GM23338 (cell line): ENCODE results near the gene UBA5. TPM values are rescaled to one million over a fixed set of nuclear protein-coding genes. Genes with fewer than 3 reads are reported as not detected.

ENCODE experiments used
- ATAC-seq: fragments of 200-7000 bp; cut with Tn5 transposase; 3 replicates; pipeline ENCODE4 v1.9.1; 2020
- DNase-seq: peaks from one replicate; pipeline ENCODE4 v3.0.0-alpha.2; 2015; ENCODE audit warnings: low spot score
- H2AFZ ChIP-seq: fragments of 200-600 bp; sonication (generic); 2 replicates; pipeline ENCODE4 v1.8.0; 2016; ENCODE audit warnings: antibody characterized with exemption, mild to moderate bottlenecking, moderate library complexity
- H3F3A ChIP-seq: fragments of 200-600 bp; sonication (generic); replicated peaks from 2 replicates; pipeline ENCODE4 v1.8.0; 2017; ENCODE audit warnings: antibody characterized with exemption, mixed run types, low read depth
- H3K27ac ChIP-seq: fragments of 200-600 bp; sonication (generic); 2 replicates; pipeline ENCODE4 v1.6.1; 2016; ENCODE audit warnings: low read depth
- H3K27me3 ChIP-seq: fragments of 200-600 bp; sonication (generic); 2 replicates; pipeline ENCODE4 v1.8.0; 2016; ENCODE audit warnings: mild to moderate bottlenecking, mixed run types, moderate library complexity; ENCODE audit not compliant: insufficient read depth
- H3K36me3 ChIP-seq: fragments of 200-600 bp; sonication (generic); 2 replicates; pipeline ENCODE4 v1.8.0; 2016; ENCODE audit warnings: mild to moderate bottlenecking; ENCODE audit not compliant: insufficient read depth
- H3K4me1 ChIP-seq: fragments of 200-600 bp; sonication (generic); 2 replicates; pipeline ENCODE4 v1.8.0; 2016; ENCODE audit warnings: mild to moderate bottlenecking, moderate library complexity; ENCODE audit not compliant: insufficient read depth
- H3K4me2 ChIP-seq: fragments of 200-600 bp; sonication (generic); 2 replicates; pipeline ENCODE4 v1.7.1; 2017; ENCODE audit warnings: mixed run types
- H3K4me3 ChIP-seq: fragments of 200-600 bp; sonication (generic); 2 replicates; pipeline ENCODE4 v1.6.1; 2016; ENCODE audit warnings: mixed run types
- H3K79me2 ChIP-seq: fragments of 200-600 bp; sonication (generic); replicated peaks from 2 replicates; pipeline ENCODE4 v1.8.0; 2017; ENCODE audit warnings: mild to moderate bottlenecking; ENCODE audit not compliant: insufficient read depth
- H3K9me2 ChIP-seq: fragments of 200-600 bp; sonication (generic); 2 replicates; pipeline ENCODE4 v1.8.0; 2017; ENCODE audit not compliant: insufficient read depth
- H4K20me1 ChIP-seq: fragments of 200-600 bp; sonication (generic); replicated peaks from 2 replicates; pipeline ENCODE4 v1.8.0; 2017; ENCODE audit warnings: mild to moderate bottlenecking; ENCODE audit not compliant: insufficient read depth
- H3K27ac Mint-ChIP-seq: 2 replicates; pipeline ENCODE4 v1.8.0; 2020; ENCODE audit warnings: inconsistent platforms, mild to moderate bottlenecking, moderate library complexity, mixed read lengths
- H3K27me3 Mint-ChIP-seq: 3 replicates; pipeline ENCODE4 v1.8.0; 2022; ENCODE audit warnings: low read depth, mild to moderate bottlenecking, moderate library complexity, mixed read lengths, inconsistent platforms; ENCODE audit not compliant: insufficient read depth, poor library complexity
- H3K36me3 Mint-ChIP-seq: 3 replicates; pipeline ENCODE4 v1.8.0; 2021; ENCODE audit warnings: low read depth, mild to moderate bottlenecking, inconsistent platforms, moderate library complexity, mixed read lengths
- H3K4me1 Mint-ChIP-seq: 3 replicates; pipeline ENCODE4 v1.8.0; 2020; ENCODE audit warnings: mild to moderate bottlenecking, inconsistent platforms, mixed read lengths
- H3K4me3 Mint-ChIP-seq: 3 replicates; pipeline ENCODE4 v1.8.0; 2021; ENCODE audit warnings: moderate library complexity, mild to moderate bottlenecking, inconsistent platforms, mixed read lengths
- H3K9me3 Mint-ChIP-seq: 3 replicates; pipeline ENCODE4 v1.8.0; 2020; ENCODE audit warnings: moderate library complexity, mild to moderate bottlenecking, inconsistent platforms, mixed read lengths
- CREB1 ChIP-seq: fragments of 250-450 bp; sonication (Bioruptor Pico); IDR thresholded peaks from 2 replicates; pipeline ENCODE4 v1.5.0; 2020; ENCODE audit warnings: low read depth, mild to moderate bottlenecking, moderate library complexity
- EZH2phosphoT487 ChIP-seq: fragments of 200-600 bp; sonication (generic); IDR thresholded peaks from one replicate; pipeline ENCODE4 v1.8.1; 2018; ENCODE audit warnings: antibody characterized with exemption; ENCODE audit not compliant: unreplicated experiment
- JUNB ChIP-seq: IDR thresholded peaks from one replicate; pipeline ENCODE4 v1.6.1; 2016; ENCODE audit warnings: antibody characterized with exemption; ENCODE audit not compliant: unreplicated experiment
- ZNF331 ChIP-seq: fragments of 250-450 bp; sonication (Bioruptor Pico); IDR thresholded peaks from 2 replicates; pipeline ENCODE4 v1.5.0; 2020; ENCODE audit warnings: low read depth, mild to moderate bottlenecking, moderate library complexity
- ZNF462 ChIP-seq: fragments of 250-450 bp; sonication (Bioruptor Pico); IDR thresholded peaks from 2 replicates; pipeline ENCODE4 v1.5.0; 2020; ENCODE audit warnings: mild to moderate bottlenecking, moderate library complexity
- polyA plus RNA-seq: library from polyadenylated mRNA; unstranded; fragments of >200 nt; fragmentation: Nextera tagmentation; extraction: Ambion mirVana; gene quantifications from 2 replicates; pipeline ENCODE4 v1.2.1, GENCODE V29; 2016
- total RNA-seq: library from RNA; depleted of rRNA; stranded (reverse); fragments of >200 nt; shearing (Covaris generic); gene quantifications from 2 replicates; pipeline ENCODE4 v1.2.3, GENCODE V29; 2014

The UBA5 gene
- total and polyA plus RNA-seq, 2 experiments from 2014 or later: 22.8 to 51.5 TPM

GRCh38 chr3:132615881-132616280 is 44.2 kb upstream of the UBA5 start:
- Histone ChIP-seq H3K79me2 (no peaks in the 10 kb centered on the region), H3K9me2 (no peaks in the 10 kb centered on the region), H3K4me3 (no peak overlapping the region), H3K4me2 (no peak overlapping the region), H3K27ac (no peak overlapping the region), H2AFZ (no peak overlapping the region), H3K36me3 (no peaks in the 10 kb centered on the region), H3F3A (no peaks in the 10 kb centered on the region), H3K27me3 (no peaks in the 10 kb centered on the region), H3K4me1 (no peaks in the 10 kb centered on the region), H4K20me1 (no peaks in the 10 kb centered on the region)
- TF ChIP-seq ZNF331: no peak
- TF ChIP-seq EZH2phosphoT487: no peak
- no peak for TF ChIP-seq ZNF462 (CRISPR knock-in tag)
- no peak overlapping the region for H3K4me3 Mint-ChIP-seq
- ATAC-seq (no peak), DNase-seq (no peak)
- H3K4me1 Mint-ChIP-seq: no peaks in the 10 kb centered on the region
- H3K27ac Mint-ChIP-seq: no peak overlapping the region
- H3K36me3 Mint-ChIP-seq: peaks cover 22% of the 10 kb centered on the region
- H3K9me3 Mint-ChIP-seq: no peaks in the 10 kb centered on the region; the same call in 1 of the 3 replicates
- H3K27me3 Mint-ChIP-seq: no peaks in the 10 kb centered on the region

- no peak for ATAC-seq
- H3K4me3 ChIP-seq: no peak overlapping the region
- no peak overlapping the region for H3K27ac ChIP-seq
- Mint-ChIP-seq H3K27me3 (no peaks in the 10 kb centered on the region), H3K4me3 (no peak overlapping the region), H3K36me3 (peaks cover 22% of the 10 kb centered on the region), H3K27ac (no peak overlapping the region), H3K4me1 (no peaks in the 10 kb centered on the region), H3K9me3 (no peaks in the 10 kb centered on the region; the same call in 1 of the 3 replicates)
- no peaks in the 10 kb centered on the region for H3K36me3 ChIP-seq
- H3K27me3 ChIP-seq: no peaks in the 10 kb centered on the region
- H3K9me2 ChIP-seq: no peaks in the 10 kb centered on the region
- H3K79me2 ChIP-seq: no peaks in the 10 kb centered on the region
- H3F3A ChIP-seq: no peaks in the 10 kb centered on the region
- no peak overlapping the region for H2AFZ ChIP-seq
- no peaks in the 10 kb centered on the region for H4K20me1 ChIP-seq
- no peak for DNase-seq
- no peak overlapping the region for H3K4me2 ChIP-seq
- TF ChIP-seq ZNF462 (CRISPR knock-in tag): no peak
- TF ChIP-seq CREB1 (CRISPR knock-in tag): no peak
- TF ChIP-seq JUNB: no peak
- no peak for TF ChIP-seq ZNF331
- no peaks in the 10 kb centered on the region for H3K4me1 ChIP-seq
Measured at GRCh38 chr3:132616780-132617179, 43.3 kb upstream of the UBA5 start.
